ENCODE data around the gene BDH1. TPM values are rescaled to one million over a fixed set of nuclear protein-coding genes. Genes with fewer than 3 reads are reported as not detected.

BDH1 gene
- total RNA-seq, 1 donor from 2014 or later, result 1.5 TPM

DNA sequence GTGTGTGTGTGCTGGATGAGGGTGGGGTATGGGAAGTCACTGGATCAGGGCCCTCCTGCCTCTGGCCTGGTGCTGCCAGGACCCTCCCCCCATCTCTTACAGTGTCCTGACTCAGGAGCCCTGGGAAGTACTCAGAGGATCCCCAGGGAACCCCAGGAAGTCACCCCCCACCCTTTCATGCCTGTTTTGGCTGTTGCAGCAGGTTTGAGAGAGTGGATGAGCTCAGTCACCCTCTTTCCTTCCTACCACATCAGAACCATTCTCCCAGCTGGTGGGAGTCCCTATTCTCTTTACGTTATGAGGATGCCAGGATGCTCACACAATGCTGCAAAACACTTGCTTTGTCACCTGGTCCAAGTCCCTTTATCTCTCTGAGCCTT, 59.0 kb downstream of the BDH1 start:
- Histone ChIP-seq H4K20me1 (ENCODE audit: insufficient read depth, low read length) (no peaks in the 10 kb centered on the region), H3K27me3 (ENCODE audit: insufficient read depth, low read length) (no peaks in the 10 kb centered on the region), H3K27ac (ENCODE audit: low read depth, low read length) (peak overlapping the region; percentile 46), H3K36me3 (ENCODE audit: insufficient read depth, low read length) (no peaks in the 10 kb centered on the region), H3K9ac (ENCODE audit: low read length) (peak overlapping the region; percentile 21), H3K4me3 (ENCODE audit: insufficient read depth, low read depth, low read length) (no peak overlapping the region), H3K79me2 (ENCODE audit: insufficient read depth, low read length) (no peaks in the 10 kb centered on the region), H3K9me3 (ENCODE audit: insufficient read depth, low read depth, low read length) (no peaks in the 10 kb centered on the region), H3K4me1 (ENCODE audit: insufficient read depth, low read length) (peaks cover 19% of the 10 kb centered on the region), H3K4me2 (ENCODE audit: low read length) (no peak overlapping the region), H2AFZ (ENCODE audit: low read depth, low read length) (peak overlapping the region; percentile 6)
- DNase-seq (ENCODE audit: low read depth) (no peak), FAIRE-seq (no peak)
- peak overlapping the region; percentile 38 for H3K27ac Mint-ChIP-seq (ENCODE audit: unreplicated experiment)
- peaks cover 40% of the 10 kb centered on the region for H3K4me1 Mint-ChIP-seq (ENCODE audit: low read depth, unreplicated experiment)
- TF ChIP-seq EZH2 (IDR thresholded peaks at IDR 0.05; ENCODE audit: insufficient read depth, low read length), result no peak
- TF ChIP-seq, protein P1, sequence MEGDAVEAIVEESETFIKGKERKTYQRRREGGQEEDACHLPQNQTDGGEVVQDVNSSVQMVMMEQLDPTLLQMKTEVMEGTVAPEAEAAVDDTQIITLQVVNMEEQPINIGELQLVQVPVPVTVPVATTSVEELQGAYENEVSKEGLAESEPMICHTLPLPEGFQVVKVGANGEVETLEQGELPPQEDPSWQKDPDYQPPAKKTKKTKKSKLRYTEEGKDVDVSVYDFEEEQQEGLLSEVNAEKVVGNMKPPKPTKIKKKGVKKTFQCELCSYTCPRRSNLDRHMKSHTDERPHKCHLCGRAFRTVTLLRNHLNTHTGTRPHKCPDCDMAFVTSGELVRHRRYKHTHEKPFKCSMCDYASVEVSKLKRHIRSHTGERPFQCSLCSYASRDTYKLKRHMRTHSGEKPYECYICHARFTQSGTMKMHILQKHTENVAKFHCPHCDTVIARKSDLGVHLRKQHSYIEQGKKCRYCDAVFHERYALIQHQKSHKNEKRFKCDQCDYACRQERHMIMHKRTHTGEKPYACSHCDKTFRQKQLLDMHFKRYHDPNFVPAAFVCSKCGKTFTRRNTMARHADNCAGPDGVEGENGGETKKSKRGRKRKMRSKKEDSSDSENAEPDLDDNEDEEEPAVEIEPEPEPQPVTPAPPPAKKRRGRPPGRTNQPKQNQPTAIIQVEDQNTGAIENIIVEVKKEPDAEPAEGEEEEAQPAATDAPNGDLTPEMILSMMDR (IDR thresholded peaks at IDR 0.05; ENCODE audit: insufficient read depth, low read depth, low read length), result no peak
- H3K4me3 Mint-ChIP-seq (ENCODE audit: unreplicated experiment), result no peak overlapping the region
- peaks cover 6% of the 10 kb centered on the region for H3K9me3 Mint-ChIP-seq (ENCODE audit: unreplicated experiment)
- no peaks in the 10 kb centered on the region for H3K27me3 Mint-ChIP-seq (ENCODE audit: low read depth, unreplicated experiment)
- H3K36me3 Mint-ChIP-seq (ENCODE audit: low read depth, unreplicated experiment), result peaks cover 5% of the 10 kb centered on the region

GRCh38 chr3:197495999-197496745, 59.6 kb downstream of the BDH1 start:
- Histone ChIP-seq H3K9me3 (ENCODE audit: insufficient read depth, low read depth, low read length) (no peaks in the 10 kb centered on the region), H3K79me2 (ENCODE audit: insufficient read depth, low read length) (no peaks in the 10 kb centered on the region), H3K36me3 (ENCODE audit: insufficient read depth, low read length) (no peaks in the 10 kb centered on the region), H3K27ac (ENCODE audit: low read depth, low read length) (peak overlapping the region; percentile 46), H3K4me1 (ENCODE audit: insufficient read depth, low read length) (peaks cover 19% of the 10 kb centered on the region), H3K27me3 (ENCODE audit: insufficient read depth, low read length) (no peaks in the 10 kb centered on the region), H3K4me2 (ENCODE audit: low read length) (no peak overlapping the region), H3K4me3 (ENCODE audit: insufficient read depth, low read depth, low read length) (no peak overlapping the region), H2AFZ (ENCODE audit: low read depth, low read length) (peak overlapping the region; percentile 6), H3K9ac (ENCODE audit: low read length) (peak overlapping the region; percentile 21), H4K20me1 (ENCODE audit: insufficient read depth, low read length) (no peaks in the 10 kb centered on the region)
- Mint-ChIP-seq H3K27ac (ENCODE audit: unreplicated experiment) (peak overlapping the region; percentile 38), H3K27me3 (ENCODE audit: low read depth, unreplicated experiment) (no peaks in the 10 kb centered on the region), H3K4me1 (ENCODE audit: low read depth, unreplicated experiment) (peaks cover 43% of the 10 kb centered on the region), H3K36me3 (ENCODE audit: low read depth, unreplicated experiment) (peaks cover 5% of the 10 kb centered on the region), H3K9me3 (ENCODE audit: unreplicated experiment) (peaks cover 6% of the 10 kb centered on the region), H3K4me3 (ENCODE audit: unreplicated experiment) (no peak overlapping the region)
- TF ChIP-seq, protein P1 (IDR thresholded peaks at IDR 0.05; ENCODE audit: insufficient read depth, low read depth, low read length), result no peak
- TF ChIP-seq EZH2 (IDR thresholded peaks at IDR 0.05; ENCODE audit: insufficient read depth, low read length), result no peak
- no peak for FAIRE-seq
- DNase-seq (ENCODE audit: low read depth), result no peak

GRCh38 chr3:197495499-197495898, 60.3 kb downstream of the BDH1 start:
- TF ChIP-seq EZH2 (IDR thresholded peaks at IDR 0.05; ENCODE audit: insufficient read depth, low read length), result no peak
- Histone ChIP-seq H3K4me2 (ENCODE audit: low read length) (no peak overlapping the region), H3K27me3 (ENCODE audit: insufficient read depth, low read length) (no peaks in the 10 kb centered on the region), H3K9ac (ENCODE audit: low read length) (no peak overlapping the region), H3K4me1 (ENCODE audit: insufficient read depth, low read length) (peaks cover 24% of the 10 kb centered on the region), H3K36me3 (ENCODE audit: insufficient read depth, low read length) (no peaks in the 10 kb centered on the region), H3K79me2 (ENCODE audit: insufficient read depth, low read length) (no peaks in the 10 kb centered on the region), H2AFZ (ENCODE audit: low read depth, low read length) (no peak overlapping the region), H3K9me3 (ENCODE audit: insufficient read depth, low read depth, low read length) (no peaks in the 10 kb centered on the region), H4K20me1 (ENCODE audit: insufficient read depth, low read length) (no peaks in the 10 kb centered on the region), H3K4me3 (ENCODE audit: insufficient read depth, low read depth, low read length) (no peak overlapping the region), H3K27ac (ENCODE audit: low read depth, low read length) (no peak overlapping the region)
- Mint-ChIP-seq H3K9me3 (ENCODE audit: unreplicated experiment) (peaks cover 6% of the 10 kb centered on the region), H3K36me3 (ENCODE audit: low read depth, unreplicated experiment) (peaks cover 5% of the 10 kb centered on the region), H3K4me3 (ENCODE audit: unreplicated experiment) (no peak overlapping the region), H3K27ac (ENCODE audit: unreplicated experiment) (no peak overlapping the region), H3K4me1 (ENCODE audit: low read depth, unreplicated experiment) (peaks cover 50% of the 10 kb centered on the region), H3K27me3 (ENCODE audit: low read depth, unreplicated experiment) (no peaks in the 10 kb centered on the region)
- DNase-seq (ENCODE audit: low read depth) (no peak), FAIRE-seq (peak; percentile 20)

All from astrocyte (in vitro differentiated cells and primary cell).